ENCODE results near the gene APLN.

- TF ChIP-seq CTCF (IDR thresholded peaks at IDR 0.05) = no peak
- TF ChIP-seq POLR2A (IDR thresholded peaks at IDR 0.05) = no peak
Observed at GRCh38 chrX:129655547-129656249, 942 bp upstream of the APLN start.
